HG03097 (cell line): Measurements from ENCODE around the gene FBXL15.

Experiments used
- ATAC-seq: cut with Tn5 transposase; IDR thresholded peaks from one replicate; pipeline ENCODE4 v1.9.1; 2021; ENCODE audit not compliant: unreplicated experiment, low FRiP score

The FBXL15 gene, protein sequence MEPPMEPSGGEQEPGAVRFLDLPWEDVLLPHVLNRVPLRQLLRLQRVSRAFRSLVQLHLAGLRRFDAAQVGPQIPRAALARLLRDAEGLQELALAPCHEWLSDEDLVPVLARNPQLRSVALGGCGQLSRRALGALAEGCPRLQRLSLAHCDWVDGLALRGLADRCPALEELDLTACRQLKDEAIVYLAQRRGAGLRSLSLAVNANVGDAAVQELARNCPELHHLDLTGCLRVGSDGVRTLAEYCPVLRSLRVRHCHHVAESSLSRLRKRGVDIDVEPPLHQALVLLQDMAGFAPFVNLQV

DNA sequence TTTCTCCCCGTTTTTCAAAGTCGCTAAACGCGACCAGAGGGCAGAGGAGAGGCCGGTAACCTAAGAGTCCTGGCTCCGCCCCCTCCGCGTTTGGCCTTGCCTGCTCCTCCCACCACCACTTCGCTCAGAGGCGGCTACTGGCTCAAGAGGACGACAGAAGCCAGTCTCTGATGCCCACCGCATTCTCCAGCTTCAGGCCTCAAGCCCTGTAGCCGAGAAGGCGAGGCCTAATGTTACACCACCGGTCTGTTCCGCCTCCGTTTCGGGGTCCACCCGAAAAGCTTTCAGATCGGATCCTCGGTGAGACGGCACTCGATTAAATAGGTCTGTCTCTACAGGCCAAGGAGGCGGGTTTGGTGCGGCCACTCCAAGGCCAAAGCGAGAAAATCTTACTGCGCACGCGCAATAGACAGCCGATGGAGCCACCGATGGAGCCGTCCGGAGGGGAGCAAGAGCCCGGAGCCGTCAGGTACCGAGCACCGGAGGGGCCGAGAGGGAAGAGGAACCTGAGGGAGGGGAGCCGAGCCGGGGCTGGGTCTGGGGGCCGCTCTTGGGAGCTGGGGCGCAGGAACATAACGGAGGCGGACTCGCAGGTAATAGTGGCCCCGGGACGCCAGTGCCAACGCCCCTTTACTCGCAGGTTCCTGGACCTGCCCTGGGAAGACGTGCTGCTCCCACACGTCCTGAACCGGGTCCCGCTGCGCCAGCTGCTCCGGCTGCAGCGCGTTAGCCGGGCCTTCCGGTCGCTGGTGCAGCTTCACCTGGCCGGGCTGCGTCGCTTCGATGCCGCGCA, at the start of gene FBXL15:
FBXL15 (plus strand) TSS at position 123 of the 793 bp plus-strand sequence; CDS start at position 417, 294 bp downstream.
- ATAC-seq, result peak; percentile 61

DNA sequence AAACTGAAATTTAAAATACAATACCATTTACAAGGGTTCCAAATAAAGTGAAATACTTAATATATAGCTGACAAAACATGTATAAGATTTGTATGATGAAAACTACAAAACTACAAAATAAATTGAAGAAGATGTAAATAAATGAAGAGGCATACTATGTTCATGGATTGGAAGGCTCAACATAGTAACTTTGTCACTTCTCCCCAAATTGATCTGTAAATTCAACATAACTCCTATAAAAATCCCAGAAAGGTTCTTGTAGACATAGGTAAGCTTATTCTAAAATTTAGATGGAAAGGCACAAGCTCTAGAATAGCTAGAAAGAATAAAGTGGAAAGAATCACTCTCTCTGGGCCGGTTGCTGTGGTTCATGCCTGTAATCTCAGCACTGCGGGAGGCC, 49.3 kb upstream of the FBXL15 start:
- no peak for ATAC-seq

DNA sequence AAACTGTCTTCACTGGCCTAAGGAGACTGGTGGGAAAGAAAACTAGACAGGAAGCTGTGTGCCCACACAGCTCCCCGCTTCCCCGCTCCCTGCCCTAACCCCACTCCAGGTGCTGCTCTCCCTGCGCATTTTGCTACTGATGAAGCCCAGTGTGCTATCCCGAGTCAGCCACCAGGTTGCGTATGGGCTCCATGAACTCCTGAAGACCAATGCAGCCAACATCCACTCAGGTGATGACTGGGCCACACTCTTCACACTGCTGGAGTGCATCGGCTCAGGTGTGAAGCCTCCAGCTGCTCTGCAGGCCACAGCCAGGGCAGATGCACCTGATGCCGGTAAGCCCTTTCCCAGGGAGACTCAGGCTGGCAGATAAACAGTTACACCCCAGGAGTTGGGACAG, 45.4 kb upstream of the FBXL15 start:
- ATAC-seq, result no peak

GRCh38 chr10:102375867-102376266, 44.8 kb upstream of the FBXL15 start:
- ATAC-seq, result no peak

DNA sequence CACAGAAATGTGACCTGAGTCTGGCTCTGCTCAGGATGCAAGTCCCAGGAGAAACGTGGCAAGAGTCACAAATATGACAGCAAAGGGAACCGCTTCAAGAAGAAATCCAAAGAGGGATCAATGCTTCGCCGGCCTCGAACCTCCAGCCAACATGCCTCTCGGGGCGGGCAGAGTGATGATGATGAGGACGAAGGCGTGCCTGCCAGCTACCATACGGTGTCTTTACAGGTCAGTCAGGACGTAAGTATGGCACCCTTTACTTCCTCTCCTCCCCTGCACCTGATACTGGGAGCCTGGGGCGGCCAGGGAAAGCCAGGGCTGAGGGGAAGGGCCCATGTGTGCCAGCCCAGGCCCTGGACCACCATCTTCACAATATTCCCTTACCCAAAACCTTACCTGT, 43.7 kb upstream of the FBXL15 start:
- no peak for ATAC-seq

DNA sequence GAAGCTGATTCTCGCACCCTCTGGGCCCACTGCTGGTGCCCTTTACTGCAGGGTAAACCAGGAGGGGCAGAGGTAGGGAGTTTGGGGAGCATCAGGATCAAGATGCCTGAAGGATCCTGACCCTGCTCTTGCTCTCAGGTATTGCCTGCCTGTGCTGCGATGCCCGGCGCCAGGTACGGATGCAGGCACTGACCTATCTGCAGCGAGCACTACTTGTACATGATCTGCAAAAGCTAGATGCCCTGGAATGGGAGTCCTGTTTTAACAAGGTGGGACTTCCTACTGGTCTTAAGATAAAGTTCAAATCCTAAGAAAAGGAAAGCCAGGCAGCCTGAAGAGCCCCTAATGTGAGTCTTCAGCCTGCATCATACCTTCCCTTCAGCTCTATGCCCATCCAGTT, 41.3 kb upstream of the FBXL15 start:
- ATAC-seq, result no peak

- no peak for ATAC-seq
Observed at GRCh38 chr10:102381983-102382382, 38.7 kb upstream of the FBXL15 start.

DNA sequence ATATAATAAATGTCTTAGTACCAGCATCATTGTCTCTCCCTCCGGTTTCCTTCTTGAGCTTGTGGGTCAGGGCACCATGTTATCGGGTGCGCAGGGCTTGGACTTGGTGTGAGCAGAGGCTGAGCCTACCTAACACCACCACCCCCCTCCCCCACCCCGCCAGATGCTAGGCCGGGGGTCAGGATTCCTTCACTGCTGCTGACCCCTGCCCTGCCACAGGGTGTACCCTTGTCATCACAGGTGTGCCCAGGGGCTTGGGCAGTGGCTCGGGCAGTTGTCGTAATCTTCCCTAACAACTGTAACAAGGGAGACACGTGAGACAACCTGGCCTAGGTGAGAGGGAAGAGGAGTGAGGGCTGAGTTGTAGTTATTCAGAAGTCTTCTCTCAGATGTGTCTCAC, 37.8 kb upstream of the FBXL15 start:
- no peak for ATAC-seq

DNA sequence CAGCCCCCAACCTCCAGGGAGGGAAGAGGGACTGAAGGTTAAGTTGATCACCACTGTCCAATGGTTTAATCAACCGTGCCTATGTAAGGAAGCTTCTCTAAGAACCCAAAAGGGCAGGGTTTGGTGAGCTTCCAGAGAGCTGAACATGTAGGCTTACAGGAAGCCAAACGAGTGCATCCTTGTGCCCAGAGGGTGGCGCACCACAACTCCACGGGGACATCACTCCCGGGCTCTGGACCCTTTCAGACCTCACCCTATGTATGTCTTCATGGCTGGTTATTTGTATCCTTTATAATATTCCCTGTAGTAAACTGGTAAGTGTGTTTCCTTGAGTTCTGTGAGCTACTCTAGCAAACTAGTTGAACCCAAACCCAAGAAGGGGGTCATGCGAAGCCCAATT, 36.6 kb upstream of the FBXL15 start:
- ATAC-seq, result no peak

GRCh38 chr10:102384606-102385429, 35.8 kb upstream of the FBXL15 start:
- no peak for ATAC-seq

GRCh38 chr10:102389894-102390293, 30.7 kb upstream of the FBXL15 start:
- ATAC-seq, result no peak

GRCh38 chr10:102392306-102392705, 28.3 kb upstream of the FBXL15 start:
- ATAC-seq, result no peak

- ATAC-seq, result no peak
Observed at GRCh38 chr10:102393411-102394078, 27.1 kb upstream of the FBXL15 start.

GRCh38 chr10:102394079-102394800, 26.4 kb upstream of the FBXL15 start:
- peak; percentile 67 for ATAC-seq

GRCh38 chr10:102394801-102395399, 25.7 kb upstream of the FBXL15 start:
- peak; percentile 5 for ATAC-seq

GRCh38 chr10:102395400-102396316, 25.0 kb upstream of the FBXL15 start, which contains the start of gene NFKB2:
Gene NFKB2, plus strand, starts transcription at chr10:102395705. Its CDS starts 255 bp downstream, at chr10:102395960.
- no peak for ATAC-seq

- no peak for ATAC-seq
Observed at GRCh38 chr10:102396317-102396650, 24.4 kb upstream of the FBXL15 start.

GRCh38 chr10:102396730-102397151, 23.9 kb upstream of the FBXL15 start:
- ATAC-seq, result no peak
